Body of pancreas (tissue), 4 donors: ENCODE measurements around the gene SVEP1. TPM values are rescaled to one million over a fixed set of nuclear protein-coding genes. Genes with fewer than 3 reads are reported as not detected.

Experiments
- ATAC-seq: fragments of 150-250 bp; one replicate; pipeline ENCODE4 v1.9.1; 2016
- DNase-seq, 4 donors: peaks; one replicate each; pipeline ENCODE4 v3.0.0-alpha.2; 2019
- H3K27ac ChIP-seq, 4 donors: fragments of 200-600 bp; sonication (generic); 1 replicate in 3 of 4; 2 replicates in 1 of 4; pipeline versions ENCODE4 v1.5.1 to v1.6.1; 2016 to 2019; ENCODE audit warnings: mild to moderate bottlenecking in 1 of 4, mixed read lengths in 1 of 4, moderate library complexity in 1 of 4
- H3K27me3 ChIP-seq, 2 donors: fragments of 200-600 bp; sonication (generic); one replicate each; pipeline ENCODE4 v1.6.0; 2016; ENCODE audit warnings: mild to moderate bottlenecking in 1 of 2
- H3K36me3 ChIP-seq, 2 donors: fragments of 200-600 bp; sonication (generic); replicated peaks in 1 of 2; 2 replicates each; pipeline ENCODE4 v1.5.1; 2016; ENCODE audit warnings: low read depth in 2 of 2; ENCODE audit not compliant: insufficient read depth in 1 of 2
- H3K4me1 ChIP-seq: fragments of 200-600 bp; sonication (generic); one replicate; pipeline ENCODE4 v1.6.0; 2016
- H3K4me3 ChIP-seq, 2 donors: fragments of 200-600 bp; sonication (generic); 1 replicate in 1 of 2; 2 replicates in 1 of 2; pipeline ENCODE4 v1.5.1; 2016 to 2019
- H3K9me3 ChIP-seq, 3 donors: fragments of 200-600 bp; sonication (generic); 1 replicate in 2 of 3; 2 replicates in 1 of 3; pipeline ENCODE4 v1.5.1; 2016
- CTCF ChIP-seq, 7 experiments: fragments of 450-650 bp in 4 of 7; fragments of 200-600 bp in 3 of 7; sonication (generic) in 3 of 7; IDR thresholded peaks; one replicate each; pipeline ENCODE4 v1.5.1; 2016 to 2019; ENCODE audit warnings: antibody characterized with exemption in 7 of 7
- POLR2A ChIP-seq, 3 donors: fragments of 450-650 bp; IDR thresholded peaks; one replicate each; pipeline ENCODE4 v1.6.1; 2016; ENCODE audit warnings: antibody characterized with exemption in 3 of 3, mild to moderate bottlenecking in 2 of 3
- WGBS, 2 donors: methylation state at CpG; one replicate each; pipeline ENCODE4 v1.1.5; 2017; 5-methylcytosine and 5-hydroxymethylcytosine counted together
- intact Hi-C: fragments of 100-400 bp; cut with DNase I; formaldehyde crosslinking; loops from one replicate; pipeline ENCODE4 v1.15.1; 2023
- total RNA-seq, 2 donors: library from RNA; depleted of rRNA; stranded (reverse); fragments of >200 nt; gene quantifications; one replicate each; pipeline ENCODE4 v1.1.0, GENCODE V29; 2016

Gene SVEP1
- total RNA-seq, 2 donors from 2014 or later: 23.7 to 34.0 TPM

- Histone ChIP-seq H3K36me3 (no peaks in the 10 kb centered on the region), H3K4me3 (no peak overlapping the region), H3K27ac (no peak overlapping the region), H3K4me1 (no peaks in the 10 kb centered on the region), H3K27me3 (no peaks in the 10 kb centered on the region), H3K9me3 (no peaks in the 10 kb centered on the region)
- ATAC-seq (no peak), DNase-seq (no peak)
- intact Hi-C loops: no loop called here
- WGBS, 2 donors: 14 to 21% methylated on average over 1 of the region's 1 CpG
- TF ChIP-seq CTCF (IDR thresholded peaks at IDR 0.05) (no peak), POLR2A (IDR thresholded peaks at IDR 0.05) (no peak)
These were observed 12.0 kb upstream of the SVEP1 start for GRCh38 chr9:110591526-110591925.

GRCh38 chr9:110590816-110591215 is 11.3 kb upstream of the SVEP1 start:
- H3K9me3 ChIP-seq: no peaks in the 10 kb centered on the region
- H3K4me3 ChIP-seq: no peak overlapping the region
- H3K27ac ChIP-seq: no peak overlapping the region
- H3K36me3 ChIP-seq: no peaks in the 10 kb centered on the region
- 56 to 64% methylated on average over 1 of the region's 1 CpG for WGBS, 2 donors
- H3K27me3 ChIP-seq: no peaks in the 10 kb centered on the region
- no peak for ATAC-seq
- no peak for TF ChIP-seq POLR2A (IDR thresholded peaks at IDR 0.05)
- no peak for TF ChIP-seq CTCF (IDR thresholded peaks at IDR 0.05)
- no peak for DNase-seq
- intact Hi-C loops: no loop called here
- no peaks in the 10 kb centered on the region for H3K4me1 ChIP-seq

GRCh38 chr9:110588296-110588695 is 8.8 kb upstream of the SVEP1 start:
- no peak for TF ChIP-seq POLR2A (IDR thresholded peaks at IDR 0.05)
- TF ChIP-seq CTCF (IDR thresholded peaks at IDR 0.05): no peak
- Histone ChIP-seq H3K36me3 (no peaks in the 10 kb centered on the region), H3K4me1 (no peaks in the 10 kb centered on the region), H3K27ac (no peak overlapping the region), H3K9me3 (no peaks in the 10 kb centered on the region), H3K27me3 (no peaks in the 10 kb centered on the region), H3K4me3 (no peak overlapping the region)
- intact Hi-C loops: no loop called here
- ATAC-seq: no peak
- 22 to 50% methylated on average over 1 of the region's 1 CpG for WGBS, 2 donors
- no peak for DNase-seq

DNA sequence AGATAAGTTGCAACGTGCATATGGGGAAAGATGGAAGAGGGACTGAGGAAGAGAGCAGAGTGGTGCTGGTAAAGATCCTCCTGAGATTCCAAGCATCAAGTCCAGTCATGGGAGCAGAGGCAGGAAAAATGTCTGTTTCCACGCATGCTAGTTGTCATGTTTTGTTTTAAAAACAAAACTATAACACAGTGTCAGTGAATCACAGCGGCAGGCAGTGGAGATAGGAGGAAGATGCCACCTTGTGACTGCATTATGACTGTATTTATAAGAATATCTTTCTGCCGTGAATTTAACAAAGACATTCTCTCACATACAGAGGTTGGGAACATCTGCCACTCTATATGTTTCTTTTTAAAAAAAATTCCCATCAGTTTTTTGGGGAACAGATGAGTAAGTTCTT is 3.7 kb upstream of the SVEP1 start:
- Histone ChIP-seq H3K36me3 (no peaks in the 10 kb centered on the region), H3K9me3 (no peaks in the 10 kb centered on the region), H3K27me3 (no peaks in the 10 kb centered on the region), H3K4me3 (no peak overlapping the region), H3K4me1 (peaks cover 13% of the 10 kb centered on the region), H3K27ac (no peak overlapping the region)
- ATAC-seq (no peak), DNase-seq (no peak)
- TF ChIP-seq POLR2A (IDR thresholded peaks at IDR 0.05): no peak
- no peak for TF ChIP-seq CTCF (IDR thresholded peaks at IDR 0.05)
- WGBS, 2 donors: 39 to 50% methylated on average over 4 of the region's 4 CpGs
- intact Hi-C loops: no loop called here

DNA sequence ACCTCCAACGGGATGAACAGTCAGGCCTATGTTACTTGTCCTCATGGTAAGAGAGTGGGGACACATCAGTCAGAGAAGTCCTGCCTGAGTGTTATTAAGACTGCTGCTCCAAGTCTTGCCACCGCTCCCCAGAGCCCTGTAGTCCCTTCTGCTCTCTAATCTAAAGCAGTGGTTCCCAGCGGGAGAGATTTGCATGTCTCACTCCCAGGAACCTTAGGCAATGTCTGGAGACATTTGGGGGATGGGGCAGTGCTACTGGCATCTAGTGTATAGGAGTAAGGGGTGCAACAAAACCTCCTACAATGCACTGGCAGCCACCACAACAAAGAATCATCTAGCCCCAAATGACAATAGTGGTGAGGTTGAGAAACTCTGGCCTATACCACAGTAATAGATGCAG is 2.6 kb upstream of the SVEP1 start:
- H3K36me3 ChIP-seq: no peaks in the 10 kb centered on the region
- H3K27ac ChIP-seq: no peak overlapping the region
- H3K27me3 ChIP-seq: no peaks in the 10 kb centered on the region
- 38 to 48% methylated on average over 3 of the region's 3 CpGs for WGBS, 2 donors
- no peaks in the 10 kb centered on the region for H3K9me3 ChIP-seq
- ATAC-seq: no peak
- intact Hi-C loops: no loop called here
- H3K4me3 ChIP-seq: no peak overlapping the region
- TF ChIP-seq POLR2A (IDR thresholded peaks at IDR 0.05): no peak
- no peak for TF ChIP-seq CTCF (IDR thresholded peaks at IDR 0.05)
- DNase-seq: no peak
- H3K4me1 ChIP-seq: peaks cover 13% of the 10 kb centered on the region
